ENCODE data around the gene CIRBP. TPM values are rescaled to one million over a fixed set of nuclear protein-coding genes. Genes with fewer than 3 reads are reported as not detected.

Gene CIRBP
- total RNA-seq, 3 donors from 2014 or later, result 269 to 294 (median 285) TPM

DNA sequence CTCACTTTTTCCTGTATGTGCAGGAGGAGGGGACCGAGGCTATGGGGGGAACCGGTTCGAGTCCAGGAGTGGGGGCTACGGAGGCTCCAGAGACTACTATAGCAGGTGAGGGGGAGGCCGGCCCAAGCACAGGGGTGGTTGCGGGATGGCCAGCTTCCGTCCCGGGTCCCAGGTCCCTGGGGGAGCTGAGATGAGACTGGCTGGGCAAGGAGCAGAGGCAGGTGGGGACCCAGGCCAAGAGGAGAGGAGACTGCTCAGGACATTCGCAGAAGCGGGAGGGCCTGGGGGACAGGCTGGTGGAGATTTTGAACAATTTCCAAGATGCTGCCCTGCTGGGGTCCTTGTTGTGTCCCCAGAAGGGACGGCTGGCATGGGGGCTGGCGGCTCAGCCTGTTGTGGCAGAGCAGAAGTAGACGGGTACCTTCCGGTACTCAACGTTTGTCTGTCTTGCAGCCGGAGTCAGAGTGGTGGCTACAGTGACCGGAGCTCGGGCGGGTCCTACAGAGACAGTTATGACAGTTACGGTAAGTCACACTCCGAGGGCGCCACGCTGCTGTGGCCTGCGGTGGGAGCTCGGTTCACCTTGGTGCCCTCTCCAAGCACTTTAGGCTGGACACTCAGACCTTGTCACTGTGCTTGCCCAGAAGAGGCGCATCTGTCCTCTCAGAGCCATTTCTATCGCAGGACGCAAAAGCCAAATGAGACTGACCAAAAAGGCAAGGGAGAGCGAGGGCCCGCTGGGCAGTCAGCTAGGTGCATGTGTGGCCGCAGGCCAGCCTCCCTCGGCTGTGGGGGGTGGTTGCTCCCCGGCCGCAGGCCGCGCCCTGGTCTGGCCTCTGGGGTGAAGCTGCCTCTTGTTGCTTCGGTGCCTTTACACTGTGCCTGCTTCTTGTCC lies 2.6 kb downstream of the CIRBP start:
- ATAC-seq (no peak), DNase-seq (no peak)
- peak overlapping the region; percentile 92 for H3K4me3 Mint-ChIP-seq
- H3K9me3 Mint-ChIP-seq, result no peaks in the 10 kb centered on the region
- no peaks in the 10 kb centered on the region for H3K27me3 Mint-ChIP-seq (ENCODE audit: low read depth)
- H3K36me3 Mint-ChIP-seq (ENCODE audit: insufficient read depth), result peaks cover 36% of the 10 kb centered on the region
- peaks cover 63% of the 10 kb centered on the region for H3K4me1 Mint-ChIP-seq (ENCODE audit: low read depth)

DNA sequence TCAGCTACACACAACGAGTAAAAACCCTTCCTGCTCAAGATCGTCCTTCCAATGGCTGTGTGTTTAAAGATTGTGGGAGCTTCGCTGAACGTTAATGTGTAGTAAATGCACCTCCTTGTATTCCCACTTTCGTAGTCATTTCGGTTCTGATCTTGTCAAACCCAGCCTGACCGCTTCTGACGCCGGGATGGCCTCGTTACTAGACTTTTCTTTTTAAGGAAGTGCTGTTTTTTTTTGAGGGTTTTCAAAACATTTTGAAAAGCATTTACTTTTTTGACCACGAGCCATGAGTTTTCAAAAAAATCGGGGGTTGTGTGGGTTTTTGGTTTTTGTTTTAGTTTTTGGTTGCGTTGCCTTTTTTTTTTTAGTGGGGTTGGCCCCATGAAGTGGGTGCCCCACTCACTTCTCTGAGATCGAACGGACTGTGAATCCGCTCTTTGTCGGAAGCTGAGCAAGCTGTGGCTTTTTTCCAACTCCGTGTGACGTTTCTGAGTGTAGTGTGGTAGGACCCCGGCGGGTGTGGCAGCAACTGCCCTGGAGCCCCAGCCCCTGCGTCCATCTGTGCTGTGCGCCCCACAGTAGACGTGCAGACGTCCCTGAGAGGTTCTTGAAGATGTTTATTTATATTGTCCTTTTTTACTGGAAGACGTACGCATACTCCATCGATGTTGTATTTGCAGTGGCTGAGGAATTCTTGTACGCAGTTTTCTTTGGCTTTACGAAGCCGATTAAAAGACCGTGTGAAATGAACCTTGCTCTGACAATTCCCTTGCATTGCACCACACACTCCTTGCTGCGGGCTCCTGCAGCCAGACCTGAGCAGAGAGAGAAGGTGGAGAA lies 3.5 kb downstream of the CIRBP start:
- Mint-ChIP-seq H3K36me3 (ENCODE audit: insufficient read depth) (peaks cover 38% of the 10 kb centered on the region), H3K4me1 (ENCODE audit: low read depth) (peaks cover 59% of the 10 kb centered on the region), H3K27me3 (ENCODE audit: low read depth) (no peaks in the 10 kb centered on the region), H3K9me3 (no peaks in the 10 kb centered on the region), H3K4me3 (peak overlapping the region; percentile 43)
- DNase-seq (no peak), ATAC-seq (no peak)

DNA sequence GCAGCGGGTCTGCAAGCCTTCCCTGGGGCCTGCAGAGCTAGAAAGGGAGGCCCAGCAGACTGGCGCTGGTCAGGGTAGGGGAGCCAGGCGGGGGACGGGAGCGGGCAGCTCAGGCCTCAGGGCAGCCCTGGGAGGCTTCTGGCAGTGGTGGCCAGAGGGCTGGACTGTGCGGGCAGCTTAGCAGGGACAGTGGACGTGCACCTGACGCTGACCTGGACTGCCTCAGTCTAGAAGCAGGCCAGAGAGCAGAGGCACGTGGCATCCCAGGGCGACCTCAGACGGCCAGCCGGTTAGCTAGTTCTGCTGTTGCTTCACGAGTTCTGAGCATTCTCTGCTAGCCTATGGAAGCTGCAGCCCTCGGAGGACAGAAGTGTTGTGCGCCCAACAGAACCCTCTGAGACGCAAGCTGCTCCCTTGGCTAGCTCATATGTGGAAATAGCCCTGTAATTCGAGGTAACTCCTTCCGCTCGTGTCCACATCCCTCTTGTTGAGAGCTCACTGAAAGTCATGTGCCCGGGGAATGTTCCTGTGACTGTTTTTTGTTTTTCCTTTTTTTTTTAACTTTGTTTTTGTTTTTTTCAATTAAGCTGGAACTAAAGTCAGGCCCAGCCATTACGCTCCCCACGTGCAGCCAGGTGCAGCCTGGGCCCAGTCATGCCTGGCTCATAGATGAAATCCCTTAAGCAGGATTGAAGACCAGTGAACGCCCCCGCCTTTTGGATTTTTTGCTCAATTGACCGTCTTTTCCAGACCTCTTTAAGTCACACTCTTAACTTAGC lies 4.3 kb downstream of the CIRBP start:
- ATAC-seq (no peak), DNase-seq (no peak)
- H3K4me3 Mint-ChIP-seq, result peak overlapping the region; percentile 61
- H3K9me3 Mint-ChIP-seq, result no peaks in the 10 kb centered on the region
- H3K27me3 Mint-ChIP-seq (ENCODE audit: low read depth), result no peaks in the 10 kb centered on the region
- peaks cover 38% of the 10 kb centered on the region for H3K36me3 Mint-ChIP-seq (ENCODE audit: insufficient read depth)
- peaks cover 55% of the 10 kb centered on the region for H3K4me1 Mint-ChIP-seq (ENCODE audit: low read depth)

DNA sequence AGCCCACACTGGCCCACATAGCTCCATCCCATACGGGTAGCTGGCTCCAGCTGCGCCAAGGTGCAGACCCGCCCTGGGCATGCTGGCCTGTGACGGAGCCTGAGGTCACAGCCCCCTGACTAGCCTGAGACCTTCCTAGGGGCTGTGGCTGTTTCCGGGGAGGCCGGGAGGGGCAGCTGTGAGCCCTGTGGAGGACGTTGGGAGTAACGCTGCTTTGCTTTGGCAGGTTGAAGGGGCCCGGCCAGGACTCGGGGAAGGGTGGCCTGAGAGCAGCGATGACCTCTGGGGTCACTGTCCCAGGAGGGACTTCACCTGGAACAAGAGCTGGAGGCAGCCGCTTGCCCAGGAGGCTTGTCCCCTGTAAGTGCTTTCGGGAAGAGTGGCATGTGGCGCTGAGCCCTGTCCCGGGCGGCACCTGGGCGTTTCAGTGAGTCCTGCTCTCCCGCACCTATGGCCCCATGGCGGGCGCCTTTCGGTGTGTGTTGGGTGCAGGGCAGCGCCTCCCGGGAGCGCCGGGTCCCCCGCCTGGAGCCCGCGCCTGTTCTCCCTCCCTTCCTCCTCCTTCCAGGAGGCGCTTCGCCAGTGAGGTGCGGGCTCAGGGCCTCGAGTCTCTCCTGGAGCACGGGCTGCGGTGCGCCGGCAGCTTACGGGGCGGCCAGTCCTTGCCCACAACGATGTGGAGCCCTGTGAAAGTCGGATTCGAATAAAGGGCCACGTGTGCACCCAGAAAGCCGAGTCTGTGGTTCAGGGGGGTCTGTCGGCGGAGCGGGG lies 5.1 kb downstream of the CIRBP start:
- Mint-ChIP-seq H3K4me1 (ENCODE audit: low read depth) (peaks cover 49% of the 10 kb centered on the region), H3K4me3 (peak overlapping the region; percentile 78), H3K36me3 (ENCODE audit: insufficient read depth) (peaks cover 38% of the 10 kb centered on the region), H3K27me3 (ENCODE audit: low read depth) (no peaks in the 10 kb centered on the region), H3K9me3 (no peaks in the 10 kb centered on the region)
- ATAC-seq (no peak), DNase-seq (no peak)

DNA sequence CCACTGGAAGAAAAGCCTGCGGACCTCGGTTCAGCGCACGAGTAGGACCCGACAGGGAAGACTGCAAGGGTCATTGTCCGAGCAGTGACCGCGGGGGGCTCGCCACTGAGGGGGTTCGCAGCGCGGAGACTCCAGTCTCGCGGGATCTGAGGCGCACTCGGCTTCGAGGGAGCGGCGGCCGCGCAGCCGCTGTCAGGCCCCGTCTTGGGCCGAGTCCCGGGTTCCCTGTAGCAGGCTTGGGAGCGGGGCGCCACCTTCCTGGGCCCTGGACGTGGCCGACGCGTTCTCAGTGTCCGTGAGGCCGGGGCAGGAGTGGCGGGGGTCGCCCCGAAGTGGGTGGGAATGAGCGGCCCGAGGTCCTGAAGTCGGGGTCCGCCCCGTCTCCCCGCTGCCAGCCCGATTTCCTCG lies 5.7 kb downstream of the CIRBP start:
- ATAC-seq (no peak), DNase-seq (no peak)
- Mint-ChIP-seq H3K27me3 (ENCODE audit: low read depth) (no peaks in the 10 kb centered on the region), H3K4me3 (peak overlapping the region; percentile 78), H3K9me3 (no peaks in the 10 kb centered on the region), H3K4me1 (ENCODE audit: low read depth) (peaks cover 52% of the 10 kb centered on the region), H3K36me3 (ENCODE audit: insufficient read depth) (peaks cover 42% of the 10 kb centered on the region)

DNA sequence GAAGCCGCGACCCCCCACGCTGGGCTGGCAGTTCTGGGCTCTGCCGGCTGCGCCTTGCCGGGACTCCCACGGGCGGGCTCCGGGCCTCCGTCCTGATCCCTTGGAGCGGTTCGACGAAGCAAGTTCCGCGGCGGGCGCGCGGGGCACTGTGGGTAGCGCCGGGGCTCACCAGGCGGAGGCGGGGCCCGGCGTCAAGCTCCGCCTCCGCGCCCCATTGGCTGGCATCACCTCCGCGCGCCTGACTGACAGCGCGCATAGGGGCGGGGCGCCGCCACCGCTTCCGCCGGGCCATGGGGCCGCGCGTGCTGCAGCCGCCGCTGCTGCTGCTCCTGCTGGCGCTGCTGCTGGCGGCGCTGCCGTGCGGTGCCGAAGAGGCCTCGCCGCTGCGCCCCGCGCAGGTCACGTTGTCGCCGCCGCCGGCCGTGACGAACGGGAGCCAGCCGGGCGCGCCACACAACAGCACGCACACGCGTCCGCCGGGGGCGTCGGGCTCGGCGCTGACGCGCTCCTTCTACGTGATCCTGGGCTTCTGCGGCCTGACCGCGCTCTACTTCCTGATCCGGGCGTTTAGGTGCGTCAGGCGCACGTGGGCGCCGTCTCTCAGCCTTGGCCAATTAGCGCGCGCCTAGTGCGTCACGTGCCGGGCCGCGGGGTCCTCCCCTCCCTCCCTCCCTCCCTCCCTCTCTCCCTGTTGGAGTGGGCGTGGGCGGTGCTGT lies 6.3 kb downstream of the CIRBP start, which contains the start of gene FAM174C:
FAM174C (plus strand) TSS at position 271 of the 716 bp plus-strand sequence; CDS start at position 291, 20 bp downstream.
- Mint-ChIP-seq H3K36me3 (ENCODE audit: insufficient read depth) (peaks cover 43% of the 10 kb centered on the region), H3K4me3 (peak within 1 kb of the TSS; percentile 89), H3K9me3 (no peaks in the 10 kb centered on the region), H3K27me3 (ENCODE audit: low read depth) (no peaks in the 10 kb centered on the region), H3K4me1 (ENCODE audit: low read depth) (peaks cover 49% of the 10 kb centered on the region)
- ATAC-seq (peak; percentile 84), DNase-seq (peak; percentile 96)

DNA sequence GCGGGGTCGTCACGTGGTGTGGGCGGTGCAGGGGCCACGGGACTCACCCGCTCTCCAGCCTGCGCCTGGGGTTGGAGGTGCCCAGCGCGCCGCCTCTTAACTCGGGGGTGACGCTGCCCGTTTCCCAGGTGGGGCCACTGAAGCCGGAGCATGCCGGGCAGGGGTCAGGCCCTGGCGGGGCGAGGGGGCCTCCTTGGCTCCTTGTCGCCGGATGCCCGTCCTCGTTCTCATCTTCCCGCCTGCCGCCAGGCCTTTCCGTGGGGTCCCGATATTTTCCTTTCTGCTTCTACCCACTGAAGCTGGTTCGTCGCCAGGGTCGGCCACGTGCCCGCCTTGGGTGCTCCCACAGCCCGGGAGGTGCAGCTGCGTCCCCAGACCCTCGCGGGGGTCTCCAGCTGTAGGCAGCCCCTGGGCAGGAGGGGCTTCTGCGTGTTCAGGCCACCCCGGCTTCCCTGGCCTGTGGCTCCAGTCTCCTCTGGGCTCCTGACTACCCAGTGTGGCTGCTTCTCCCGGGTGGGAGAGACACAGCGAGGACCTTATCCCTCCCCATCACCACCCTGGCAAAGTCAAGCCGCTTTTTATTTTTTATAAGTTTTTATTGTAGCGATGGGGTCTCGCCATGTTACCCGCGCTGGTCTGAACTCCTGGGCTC lies 7.0 kb downstream of the CIRBP start:
- ATAC-seq, result no peak
- no peak for DNase-seq
- Mint-ChIP-seq H3K27me3 (ENCODE audit: low read depth) (no peaks in the 10 kb centered on the region), H3K4me1 (ENCODE audit: low read depth) (peaks cover 42% of the 10 kb centered on the region), H3K4me3 (peak overlapping the region; percentile 89), H3K36me3 (ENCODE audit: insufficient read depth) (peaks cover 39% of the 10 kb centered on the region), H3K9me3 (no peaks in the 10 kb centered on the region)

DNA sequence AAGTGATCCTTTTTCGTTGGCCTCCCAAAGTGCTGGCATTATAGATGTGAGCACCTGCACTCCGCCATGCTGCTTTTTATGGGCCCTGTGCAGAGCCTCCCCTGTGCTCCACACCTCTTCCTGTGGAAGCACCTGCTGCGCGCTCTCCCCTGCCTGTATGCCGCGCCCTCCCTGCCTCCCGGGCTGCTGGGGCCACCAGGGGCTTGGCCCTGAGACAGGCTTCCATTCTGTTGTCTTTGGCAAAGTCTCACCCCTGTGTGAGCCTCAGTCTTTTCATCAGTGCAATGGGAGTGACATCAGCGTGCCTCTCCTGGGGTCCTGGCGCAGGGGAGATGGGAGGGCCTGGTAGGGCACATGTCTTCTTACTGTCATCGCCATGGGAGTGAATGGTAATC lies 7.5 kb downstream of the CIRBP start:
- Mint-ChIP-seq H3K27me3 (ENCODE audit: low read depth) (no peaks in the 10 kb centered on the region), H3K36me3 (ENCODE audit: insufficient read depth) (peaks cover 34% of the 10 kb centered on the region), H3K4me1 (ENCODE audit: low read depth) (peaks cover 36% of the 10 kb centered on the region), H3K4me3 (peak overlapping the region; percentile 89), H3K9me3 (no peaks in the 10 kb centered on the region)
- DNase-seq (no peak), ATAC-seq (no peak)

DNA sequence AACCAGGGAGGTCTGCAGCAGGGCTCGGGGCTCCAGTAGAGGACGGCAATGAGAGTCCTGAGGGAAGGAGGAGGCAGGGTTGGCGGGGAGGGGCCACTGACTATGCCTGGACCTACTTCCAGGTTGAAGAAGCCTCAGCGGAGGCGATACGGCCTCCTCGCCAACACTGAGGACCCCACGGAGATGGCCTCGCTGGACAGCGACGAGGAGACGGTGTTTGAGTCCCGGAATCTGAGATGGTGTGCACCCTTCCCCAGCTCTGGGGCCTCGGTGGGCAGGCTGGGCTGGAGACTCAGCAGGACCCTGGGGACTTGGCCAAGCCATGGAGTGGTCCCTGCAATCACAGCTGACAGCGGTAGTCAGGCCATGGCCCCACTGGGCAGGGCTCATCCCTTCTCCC lies 7.9 kb downstream of the CIRBP start:
- Mint-ChIP-seq H3K27me3 (ENCODE audit: low read depth) (no peaks in the 10 kb centered on the region), H3K9me3 (no peaks in the 10 kb centered on the region), H3K4me3 (peak overlapping the region; percentile 89), H3K4me1 (ENCODE audit: low read depth) (peaks cover 32% of the 10 kb centered on the region), H3K36me3 (ENCODE audit: insufficient read depth) (peaks cover 30% of the 10 kb centered on the region)
- DNase-seq (no peak), ATAC-seq (no peak)

DNA sequence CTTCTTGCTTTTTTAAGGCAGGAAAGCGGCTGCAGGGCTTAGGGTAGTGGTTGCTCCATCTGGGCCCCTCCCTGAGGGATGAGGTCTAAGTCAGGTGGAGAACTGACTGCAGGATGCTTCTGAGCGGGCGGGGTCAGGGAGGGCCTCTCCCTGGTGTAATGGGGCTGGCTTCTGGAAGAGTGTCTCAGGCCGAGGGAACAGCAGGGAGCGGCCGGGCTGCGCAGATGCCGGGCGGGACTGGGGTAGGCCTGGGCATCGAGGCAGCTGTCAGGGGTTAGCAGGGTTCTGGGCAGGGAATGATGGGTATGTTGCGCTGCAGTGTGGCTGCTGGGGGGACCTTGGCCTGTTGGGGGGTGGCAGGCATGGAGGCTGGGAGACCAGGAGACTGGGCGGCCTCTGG lies 8.9 kb downstream of the CIRBP start:
- ATAC-seq (no peak), DNase-seq (no peak)
- Mint-ChIP-seq H3K4me3 (peak overlapping the region; percentile 42), H3K4me1 (ENCODE audit: low read depth) (peaks cover 23% of the 10 kb centered on the region), H3K9me3 (no peaks in the 10 kb centered on the region), H3K27me3 (ENCODE audit: low read depth) (no peaks in the 10 kb centered on the region), H3K36me3 (ENCODE audit: insufficient read depth) (peaks cover 20% of the 10 kb centered on the region)

DNA sequence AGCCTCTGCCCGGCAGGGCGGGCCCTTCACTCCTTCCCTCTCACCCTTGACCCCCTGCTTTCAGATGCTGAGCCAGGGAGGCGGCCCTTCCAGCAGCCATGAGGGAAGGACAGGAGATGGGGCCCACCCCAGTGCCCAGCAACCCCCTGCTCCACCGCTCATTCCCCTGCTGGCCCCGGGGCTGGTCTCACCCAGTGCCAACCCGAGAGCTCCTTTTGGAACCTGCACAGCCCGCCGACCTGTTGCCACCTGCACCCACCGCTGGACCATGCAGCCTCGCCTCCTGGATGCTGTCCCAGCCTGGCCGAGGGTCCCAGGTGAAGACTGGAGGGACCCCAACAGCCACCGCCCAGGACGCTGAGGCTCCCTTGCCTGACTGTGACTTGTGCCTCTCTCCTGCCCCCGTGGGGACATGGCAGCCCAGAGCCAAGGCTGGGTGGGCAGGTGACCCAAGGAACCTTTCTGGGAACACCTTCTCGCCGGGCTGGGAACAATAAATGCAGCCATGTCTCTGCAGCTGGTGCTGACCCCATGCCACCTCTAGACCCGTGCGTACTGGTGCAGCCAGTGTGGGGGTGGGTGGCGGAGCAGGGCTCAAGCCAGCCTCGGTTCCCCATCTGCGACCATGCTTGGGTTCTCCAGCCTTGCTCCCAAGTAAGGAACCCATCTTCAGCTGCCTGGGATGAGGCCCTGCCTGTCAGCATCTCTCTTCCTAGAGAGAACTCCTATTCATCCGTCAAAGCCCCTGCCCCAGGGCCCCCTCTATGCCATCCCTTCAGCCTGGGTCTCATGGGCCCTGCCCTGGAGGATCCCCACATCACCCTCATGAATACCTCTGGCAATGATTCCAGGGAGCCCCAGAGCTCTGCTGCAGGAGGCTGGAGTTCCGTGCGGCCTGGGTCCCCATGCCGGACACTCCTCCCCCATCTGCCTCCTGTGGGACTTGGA lies 9.9 kb downstream of the CIRBP start:
- Mint-ChIP-seq H3K27me3 (ENCODE audit: low read depth) (peaks cover under 1% of the 10 kb centered on the region), H3K9me3 (no peaks in the 10 kb centered on the region), H3K36me3 (ENCODE audit: insufficient read depth) (peaks cover 14% of the 10 kb centered on the region), H3K4me1 (ENCODE audit: low read depth) (peaks cover 15% of the 10 kb centered on the region), H3K4me3 (no peak overlapping the region)
- ATAC-seq (no peak), DNase-seq (no peak)

Data from activated T-cell treated with anti-CD3 and anti-CD28 coated beads, Interleukin-2, amount 50 U/mL, for 4 hours (primary cell).